ENCODE data around the gene RBP7.

RBP7 gene

GRCh38 chr1:10042746-10043145 lies 45.7 kb downstream of the RBP7 start:
- Histone ChIP-seq H3K36me3 (ENCODE audit: control insufficient read depth, insufficient read depth, low read length) (no peaks in the 10 kb centered on the region), H3K27ac (ENCODE audit: low read depth, low read length) (no peak overlapping the region)

GRCh38 chr1:10045480-10046355 lies 48.7 kb downstream of the RBP7 start:
- H3K27ac ChIP-seq (ENCODE audit: low read depth, low read length): peak overlapping the region; percentile 15
- no peaks in the 10 kb centered on the region for H3K36me3 ChIP-seq (ENCODE audit: control insufficient read depth, insufficient read depth, low read length)
- H3K27me3 ChIP-seq (ENCODE audit: control insufficient read depth, insufficient read depth, low read length): no peaks in the 10 kb centered on the region
- H3K4me1 ChIP-seq (ENCODE audit: control insufficient read depth, insufficient read depth, low read length): peaks cover 18% of the 10 kb centered on the region
- no peak overlapping the region for H3K4me3 ChIP-seq (ENCODE audit: low read length)
- no peak overlapping the region for H3K9ac ChIP-seq (ENCODE audit: low read length)

More at GRCh38 chr1:10042746-10043145, 45.7 kb downstream of the RBP7 start:
- Histone ChIP-seq H3K4me3 (ENCODE audit: low read length) (no peak overlapping the region), H3K27me3 (ENCODE audit: control insufficient read depth, insufficient read depth, low read length) (no peaks in the 10 kb centered on the region), H3K9ac (ENCODE audit: low read length) (no peak overlapping the region), H3K4me1 (ENCODE audit: control insufficient read depth, insufficient read depth, low read length) (peaks cover 18% of the 10 kb centered on the region)

- Histone ChIP-seq H3K9ac (ENCODE audit: low read length) (no peak overlapping the region), H3K27ac (ENCODE audit: low read depth, low read length) (peak overlapping the region; percentile 15), H3K27me3 (ENCODE audit: control insufficient read depth, insufficient read depth, low read length) (no peaks in the 10 kb centered on the region), H3K4me3 (ENCODE audit: low read length) (no peak overlapping the region), H3K36me3 (ENCODE audit: control insufficient read depth, insufficient read depth, low read length) (no peaks in the 10 kb centered on the region), H3K4me1 (ENCODE audit: control insufficient read depth, insufficient read depth, low read length) (peaks cover 18% of the 10 kb centered on the region)
Measured at GRCh38 chr1:10046356-10047085, 49.5 kb downstream of the RBP7 start.

DNA sequence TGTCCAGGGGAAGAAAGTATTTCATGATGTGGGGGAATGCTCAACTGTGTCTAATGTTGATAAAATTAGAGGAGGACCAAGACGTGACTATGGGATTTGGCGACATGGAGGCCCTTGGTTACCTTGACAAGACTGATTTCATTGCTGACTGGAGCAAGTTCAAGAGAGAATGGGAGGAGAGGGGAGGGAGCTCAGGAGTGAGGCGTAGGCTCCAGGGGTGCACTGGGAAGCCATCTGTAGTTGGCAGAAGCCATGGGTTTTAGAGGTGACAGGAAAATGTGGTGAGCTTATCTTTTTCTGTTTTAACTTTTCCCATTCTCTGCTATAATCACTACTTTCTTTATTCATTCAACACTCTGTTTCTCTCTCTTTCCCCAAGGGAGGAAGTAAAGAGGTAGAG lies 51.6 kb downstream of the RBP7 start:
- Histone ChIP-seq H3K27ac (ENCODE audit: low read depth, low read length) (no peak overlapping the region), H3K4me1 (ENCODE audit: control insufficient read depth, insufficient read depth, low read length) (peaks cover 18% of the 10 kb centered on the region), H3K27me3 (ENCODE audit: control insufficient read depth, insufficient read depth, low read length) (no peaks in the 10 kb centered on the region), H3K4me3 (ENCODE audit: low read length) (no peak overlapping the region), H3K36me3 (ENCODE audit: control insufficient read depth, insufficient read depth, low read length) (no peaks in the 10 kb centered on the region), H3K9ac (ENCODE audit: low read length) (no peak overlapping the region)

GRCh38 chr1:10050611-10051010 lies 53.6 kb downstream of the RBP7 start:
- Histone ChIP-seq H3K27ac (ENCODE audit: low read depth, low read length) (no peak overlapping the region), H3K4me1 (ENCODE audit: control insufficient read depth, insufficient read depth, low read length) (peaks cover 14% of the 10 kb centered on the region), H3K4me3 (ENCODE audit: low read length) (no peak overlapping the region), H3K36me3 (ENCODE audit: control insufficient read depth, insufficient read depth, low read length) (no peaks in the 10 kb centered on the region), H3K9ac (ENCODE audit: low read length) (no peak overlapping the region), H3K27me3 (ENCODE audit: control insufficient read depth, insufficient read depth, low read length) (no peaks in the 10 kb centered on the region)

- no peak overlapping the region for H3K4me3 ChIP-seq (ENCODE audit: low read length)
- peaks cover 6% of the 10 kb centered on the region for H3K4me1 ChIP-seq (ENCODE audit: control insufficient read depth, insufficient read depth, low read length)
- H3K27ac ChIP-seq (ENCODE audit: low read depth, low read length): no peak overlapping the region
- H3K27me3 ChIP-seq (ENCODE audit: control insufficient read depth, insufficient read depth, low read length): no peaks in the 10 kb centered on the region
- H3K9ac ChIP-seq (ENCODE audit: low read length): no peak overlapping the region
- H3K36me3 ChIP-seq (ENCODE audit: control insufficient read depth, insufficient read depth, low read length): no peaks in the 10 kb centered on the region
Measured at GRCh38 chr1:10051656-10052055, 54.6 kb downstream of the RBP7 start.

DNA sequence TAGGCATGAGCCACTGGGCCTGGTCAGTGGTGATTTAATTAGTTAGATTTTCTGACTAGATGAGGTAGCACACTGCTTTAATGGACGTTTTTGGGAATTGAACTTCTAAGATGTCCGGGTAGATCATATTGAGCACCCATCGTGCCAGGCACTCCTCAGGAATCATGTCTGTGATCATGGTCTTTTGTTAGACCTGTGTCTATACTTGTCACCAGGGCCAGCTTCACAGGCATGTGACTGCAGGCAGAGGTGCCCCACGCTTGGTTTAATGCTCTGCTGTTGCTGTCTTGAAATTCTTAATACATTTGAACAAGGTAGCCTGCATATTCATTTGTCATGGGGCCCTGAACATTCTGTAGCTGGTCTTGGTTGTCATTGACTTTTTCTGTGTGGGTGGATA lies 55.3 kb downstream of the RBP7 start:
- Histone ChIP-seq H3K9ac (ENCODE audit: low read length) (no peak overlapping the region), H3K4me3 (ENCODE audit: low read length) (no peak overlapping the region), H3K27ac (ENCODE audit: low read depth, low read length) (no peak overlapping the region), H3K4me1 (ENCODE audit: control insufficient read depth, insufficient read depth, low read length) (peaks cover 2% of the 10 kb centered on the region), H3K36me3 (ENCODE audit: control insufficient read depth, insufficient read depth, low read length) (no peaks in the 10 kb centered on the region), H3K27me3 (ENCODE audit: control insufficient read depth, insufficient read depth, low read length) (no peaks in the 10 kb centered on the region)

DNA sequence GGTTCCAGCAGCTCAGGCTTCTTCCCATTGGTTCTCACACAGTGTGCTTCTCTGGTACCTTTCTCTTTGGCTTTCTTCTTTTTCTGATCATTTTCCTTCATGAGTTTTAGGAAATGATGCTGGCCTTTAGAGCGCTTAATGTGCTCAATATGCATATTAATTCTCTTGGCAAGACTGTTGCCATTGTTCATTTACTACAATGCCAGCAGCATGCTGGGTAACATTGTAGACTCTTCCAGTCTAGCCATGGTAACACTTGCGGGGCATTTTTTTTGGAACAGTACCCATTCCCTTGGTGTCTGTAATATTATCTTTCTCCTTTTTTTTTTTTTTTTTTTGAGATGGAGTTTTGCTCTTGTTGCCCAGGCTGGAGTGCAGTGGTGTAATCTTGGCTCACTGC lies 57.4 kb downstream of the RBP7 start:
- peaks cover 6% of the 10 kb centered on the region for H3K4me1 ChIP-seq (ENCODE audit: control insufficient read depth, insufficient read depth, low read length)
- no peak overlapping the region for H3K9ac ChIP-seq (ENCODE audit: low read length)
- peaks cover 2% of the 10 kb centered on the region for H3K36me3 ChIP-seq (ENCODE audit: control insufficient read depth, insufficient read depth, low read length)
- no peaks in the 10 kb centered on the region for H3K27me3 ChIP-seq (ENCODE audit: control insufficient read depth, insufficient read depth, low read length)
- H3K4me3 ChIP-seq (ENCODE audit: low read length): no peak overlapping the region
- no peak overlapping the region for H3K27ac ChIP-seq (ENCODE audit: low read depth, low read length)

- H3K4me3 ChIP-seq (ENCODE audit: low read length): no peak overlapping the region
- peaks cover 6% of the 10 kb centered on the region for H3K4me1 ChIP-seq (ENCODE audit: control insufficient read depth, insufficient read depth, low read length)
- H3K27me3 ChIP-seq (ENCODE audit: control insufficient read depth, insufficient read depth, low read length): no peaks in the 10 kb centered on the region
- peaks cover 2% of the 10 kb centered on the region for H3K36me3 ChIP-seq (ENCODE audit: control insufficient read depth, insufficient read depth, low read length)
- no peak overlapping the region for H3K9ac ChIP-seq (ENCODE audit: low read length)
- no peak overlapping the region for H3K27ac ChIP-seq (ENCODE audit: low read depth, low read length)
Measured at GRCh38 chr1:10056599-10056987, 59.6 kb downstream of the RBP7 start.

GRCh38 chr1:10057343-10057742 lies 60.3 kb downstream of the RBP7 start:
- H3K36me3 ChIP-seq (ENCODE audit: control insufficient read depth, insufficient read depth, low read length): peaks cover 2% of the 10 kb centered on the region
- no peak overlapping the region for H3K9ac ChIP-seq (ENCODE audit: low read length)
- H3K27ac ChIP-seq (ENCODE audit: low read depth, low read length): no peak overlapping the region
- H3K27me3 ChIP-seq (ENCODE audit: control insufficient read depth, insufficient read depth, low read length): no peaks in the 10 kb centered on the region
- H3K4me3 ChIP-seq (ENCODE audit: low read length): no peak overlapping the region
- H3K4me1 ChIP-seq (ENCODE audit: control insufficient read depth, insufficient read depth, low read length): peaks cover 6% of the 10 kb centered on the region

DNA sequence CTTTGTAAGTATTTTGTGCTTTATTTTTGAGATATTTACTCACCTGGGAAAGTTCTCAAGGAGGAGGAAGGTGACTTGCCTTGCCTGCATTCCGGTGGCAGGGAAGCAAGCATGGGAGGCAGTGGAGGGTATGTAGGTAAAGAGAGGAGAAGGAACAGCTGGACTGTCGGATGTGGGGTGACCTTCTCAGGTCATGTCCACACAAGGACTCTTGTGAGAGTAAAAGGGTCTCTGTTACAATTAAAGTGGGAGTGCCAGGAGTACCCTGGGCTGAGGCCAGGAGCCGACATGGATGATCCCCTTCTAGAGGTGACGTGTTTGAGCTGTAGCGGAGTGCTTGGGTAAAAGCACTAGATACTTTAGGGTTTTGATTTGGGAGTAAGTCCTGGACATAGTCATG lies 60.8 kb downstream of the RBP7 start:
- Histone ChIP-seq H3K27ac (ENCODE audit: low read depth, low read length) (no peak overlapping the region), H3K27me3 (ENCODE audit: control insufficient read depth, insufficient read depth, low read length) (no peaks in the 10 kb centered on the region)

GRCh38 chr1:10059342-10059718 lies 62.3 kb downstream of the RBP7 start:
- Histone ChIP-seq H3K4me3 (ENCODE audit: low read length) (no peak overlapping the region), H3K4me1 (ENCODE audit: control insufficient read depth, insufficient read depth, low read length) (peaks cover 6% of the 10 kb centered on the region), H3K9ac (ENCODE audit: low read length) (no peak overlapping the region), H3K27ac (ENCODE audit: low read depth, low read length) (no peak overlapping the region), H3K27me3 (ENCODE audit: control insufficient read depth, insufficient read depth, low read length) (no peaks in the 10 kb centered on the region), H3K36me3 (ENCODE audit: control insufficient read depth, insufficient read depth, low read length) (peaks cover 2% of the 10 kb centered on the region)

More for the DNA sequence above, 60.8 kb downstream of the RBP7 start:
- Histone ChIP-seq H3K36me3 (ENCODE audit: control insufficient read depth, insufficient read depth, low read length) (peaks cover 2% of the 10 kb centered on the region), H3K4me1 (ENCODE audit: control insufficient read depth, insufficient read depth, low read length) (peaks cover 6% of the 10 kb centered on the region), H3K4me3 (ENCODE audit: low read length) (no peak overlapping the region), H3K9ac (ENCODE audit: low read length) (no peak overlapping the region)
